Tibial nerve (tissue), 3 donors: ENCODE data around the gene SYCP2.

Experiments
- CTCF ChIP-seq, 5 experiments: fragments of 200-600 bp in 3 of 5; fragments of 450-650 bp in 2 of 5; sonication (generic) in 3 of 5; IDR thresholded peaks; one replicate each; pipeline ENCODE4 v1.5.1; 2016 to 2019; ENCODE audit warnings: antibody characterized with exemption in 5 of 5, mild to moderate bottlenecking in 3 of 5, moderate library complexity in 2 of 5
- POLR2A ChIP-seq, 2 donors: fragments of 450-650 bp; IDR thresholded peaks; one replicate each; pipeline ENCODE4 v1.6.1; 2017; ENCODE audit warnings: antibody characterized with exemption in 2 of 2, mild to moderate bottlenecking in 2 of 2, moderate library complexity in 2 of 2

GRCh38 chr20:59821788-59822187 lies 111.6 kb downstream of the SYCP2 start:
- TF ChIP-seq POLR2A (IDR thresholded peaks at IDR 0.05) (no peak), CTCF (IDR thresholded peaks at IDR 0.05) (no peak)
